Measurements from ENCODE around the gene OSBPL5. TPM values are rescaled to one million over a fixed set of nuclear protein-coding genes. Genes with fewer than 3 reads are reported as not detected.
A peak's percentile ranks its signal among the peaks of the same experiment; 100 is the strongest.

OSBPL5 gene
- total and polyA plus RNA-seq, 4 experiments from 2014 or later: 0.75 to 5.2 (median 2.9) TPM

GRCh38 chr11:3163241-3163981, 1.7 kb downstream of the OSBPL5 start:
- Histone ChIP-seq H3K36me3 (ENCODE audit: insufficient read depth, low read length) (no peaks in the 10 kb centered on the region), H3K9me3 (ENCODE audit: control insufficient read depth in 1 of 2, low read length in 2 of 2) (no peaks in the 10 kb centered on the region), H3K27me3 (ENCODE audit: insufficient read depth, low read length) (no peaks in the 10 kb centered on the region), H3K4me1 (ENCODE audit: insufficient read depth, low read length) (peaks cover 9% of the 10 kb centered on the region), H3K4me3 (ENCODE audit: low read length in 2 of 2) (no peak overlapping the region), H3K27ac (ENCODE audit: low read depth, low read length) (no peak overlapping the region)
- H3K4me3 Mint-ChIP-seq: peak overlapping the region; percentile 53 to 81 (median 72)
- no peaks in the 10 kb centered on the region for H3K9me3 Mint-ChIP-seq
- peaks cover 3 to 28% (median 20%) of the 10 kb centered on the region in 4 donors for H3K4me1 Mint-ChIP-seq
- peaks cover 10 to 22% of the 10 kb centered on the region in 2 donors for H3K27me3 Mint-ChIP-seq
- DNase-seq: no peak
- CTCF ChIA-PET (ENCODE audit: partially characterized antibody): no interaction called here
- peak overlapping the region in 1 of 7 donors; percentile 62 for H3K27ac Mint-ChIP-seq
- POLR2A ChIA-PET (ENCODE audit: partially characterized antibody): no interaction called here
- no peaks in the 10 kb centered on the region for H3K36me3 Mint-ChIP-seq
- intact Hi-C loops (cut with micrococcal nuclease): no loop called here

DNA sequence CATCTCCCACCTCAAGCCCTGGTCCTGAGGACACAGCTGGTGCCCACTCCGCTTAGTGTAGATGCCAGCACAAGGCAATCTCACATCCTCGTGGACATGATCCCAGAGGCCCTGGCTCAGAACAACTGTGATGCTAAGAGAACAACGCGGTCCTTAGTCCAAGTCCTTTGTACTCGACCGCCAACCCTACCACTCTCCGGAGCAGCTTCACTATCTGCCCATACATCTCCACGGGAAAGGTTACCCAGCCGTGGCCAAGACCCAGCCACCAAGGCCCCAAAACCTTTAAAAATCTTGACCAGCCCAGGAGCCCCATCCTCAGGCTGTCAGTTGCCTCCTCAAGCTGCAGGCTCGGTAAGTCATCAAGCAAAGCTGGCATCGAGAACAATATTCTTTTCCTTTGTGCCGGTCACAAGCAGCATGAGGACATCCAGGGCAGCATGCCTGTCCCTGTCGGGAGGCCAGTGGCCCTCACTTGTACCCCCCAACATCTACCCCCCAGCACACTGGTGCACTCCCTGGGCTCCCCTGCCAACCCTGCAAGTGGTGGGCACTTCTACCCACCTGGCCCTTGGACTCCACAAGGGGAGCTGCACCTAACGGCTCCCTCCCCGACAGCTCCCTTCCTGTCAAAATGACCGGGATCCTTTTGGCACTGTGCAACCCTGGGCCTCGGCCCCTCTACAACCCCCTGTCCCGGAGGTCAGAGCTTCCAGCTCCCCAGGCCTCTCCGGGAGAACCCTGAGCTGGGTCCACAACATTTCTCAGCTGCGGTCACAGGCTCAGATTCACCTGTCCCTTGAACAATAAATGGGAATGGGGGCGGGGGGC, 2.5 kb downstream of the OSBPL5 start:
- Histone ChIP-seq H3K4me3 (ENCODE audit: low read length in 2 of 2) (no peak overlapping the region), H3K4me1 (ENCODE audit: insufficient read depth, low read length) (peaks cover 9% of the 10 kb centered on the region), H3K9me3 (ENCODE audit: control insufficient read depth in 1 of 2, low read length in 2 of 2) (no peaks in the 10 kb centered on the region), H3K36me3 (ENCODE audit: insufficient read depth, low read length) (no peaks in the 10 kb centered on the region), H3K27me3 (ENCODE audit: insufficient read depth, low read length) (no peaks in the 10 kb centered on the region), H3K27ac (ENCODE audit: low read depth, low read length) (no peak overlapping the region)
- peaks cover 3 to 32% (median 21%) of the 10 kb centered on the region in 4 donors for H3K4me1 Mint-ChIP-seq
- peak overlapping the region in 6 of 8 donors; percentile 14 to 65 (median 40) for H3K4me3 Mint-ChIP-seq
- intact Hi-C loops (cut with micrococcal nuclease): no loop called here
- no peak for DNase-seq
- ChIA-PET POLR2A (ENCODE audit: partially characterized antibody) (no interaction called here), CTCF (ENCODE audit: partially characterized antibody) (no interaction called here)
- no peaks in the 10 kb centered on the region for H3K36me3 Mint-ChIP-seq
- H3K27ac Mint-ChIP-seq: no peak overlapping the region
- peaks cover 6 to 20% of the 10 kb centered on the region in 2 donors for H3K27me3 Mint-ChIP-seq
- H3K9me3 Mint-ChIP-seq: no peaks in the 10 kb centered on the region

GRCh38 chr11:3161720-3162409, 3.2 kb downstream of the OSBPL5 start:
- Histone ChIP-seq H3K4me1 (ENCODE audit: insufficient read depth, low read length) (peaks cover 9% of the 10 kb centered on the region), H3K36me3 (ENCODE audit: insufficient read depth, low read length) (no peaks in the 10 kb centered on the region), H3K4me3 (ENCODE audit: low read length in 2 of 2) (no peak overlapping the region), H3K9me3 (ENCODE audit: control insufficient read depth in 1 of 2, low read length in 2 of 2) (no peaks in the 10 kb centered on the region), H3K27ac (ENCODE audit: low read depth, low read length) (no peak overlapping the region), H3K27me3 (ENCODE audit: insufficient read depth, low read length) (no peaks in the 10 kb centered on the region)
- CTCF ChIA-PET (ENCODE audit: partially characterized antibody): no interaction called here
- H3K9me3 Mint-ChIP-seq: no peaks in the 10 kb centered on the region
- H3K4me1 Mint-ChIP-seq: peaks cover 3 to 32% (median 21%) of the 10 kb centered on the region in 4 donors
- peaks cover 6 to 18% of the 10 kb centered on the region in 2 donors for H3K27me3 Mint-ChIP-seq
- intact Hi-C loops (cut with micrococcal nuclease): no loop called here
- POLR2A ChIA-PET (ENCODE audit: partially characterized antibody): no interaction called here
- no peak overlapping the region for H3K27ac Mint-ChIP-seq
- H3K36me3 Mint-ChIP-seq: no peaks in the 10 kb centered on the region
- H3K4me3 Mint-ChIP-seq: peak overlapping the region in 2 of 8 donors; percentile 34 to 59
- no peak for DNase-seq

DNA sequence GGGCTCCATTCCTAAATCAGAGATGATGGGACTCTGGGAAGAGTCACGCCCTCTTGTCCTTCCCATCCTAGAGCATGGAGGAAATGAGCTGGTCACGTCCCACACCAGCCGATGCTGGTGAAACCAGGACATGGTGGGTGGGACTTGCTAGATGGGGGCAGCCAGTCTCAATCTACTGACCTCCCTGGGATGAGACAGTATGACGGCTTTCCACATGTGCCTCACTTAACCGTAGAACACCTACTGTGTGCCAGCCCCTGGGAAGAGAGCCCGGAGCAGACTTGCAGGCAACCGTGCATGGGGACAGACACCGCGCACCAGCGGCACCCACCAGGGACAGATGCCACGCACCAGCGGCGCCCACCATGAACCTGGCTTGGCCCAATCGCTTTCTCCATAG, 3.8 kb downstream of the OSBPL5 start:
- H3K4me3 Mint-ChIP-seq: peak overlapping the region in 1 of 8 donors; percentile 59
- H3K4me1 Mint-ChIP-seq: peaks cover 3 to 32% (median 21%) of the 10 kb centered on the region in 4 donors
- peaks cover 9% of the 10 kb centered on the region for H3K4me1 ChIP-seq (ENCODE audit: insufficient read depth, low read length)
- H3K4me3 ChIP-seq (ENCODE audit: low read length in 2 of 2): no peak overlapping the region
- ChIA-PET POLR2A (ENCODE audit: partially characterized antibody) (no interaction called here), CTCF (ENCODE audit: partially characterized antibody) (no interaction called here)
- no peak for DNase-seq
- intact Hi-C loops (cut with micrococcal nuclease): no loop called here
- peaks cover 6 to 18% of the 10 kb centered on the region in 2 donors for H3K27me3 Mint-ChIP-seq
- no peaks in the 10 kb centered on the region for H3K36me3 Mint-ChIP-seq
- no peaks in the 10 kb centered on the region for H3K36me3 ChIP-seq (ENCODE audit: insufficient read depth, low read length)
- H3K9me3 Mint-ChIP-seq: no peaks in the 10 kb centered on the region
- no peak overlapping the region for H3K27ac ChIP-seq (ENCODE audit: low read depth, low read length)
- no peak overlapping the region for H3K27ac Mint-ChIP-seq
- H3K27me3 ChIP-seq (ENCODE audit: insufficient read depth, low read length): no peaks in the 10 kb centered on the region
- no peaks in the 10 kb centered on the region for H3K9me3 ChIP-seq (ENCODE audit: control insufficient read depth in 1 of 2, low read length in 2 of 2)

DNA sequence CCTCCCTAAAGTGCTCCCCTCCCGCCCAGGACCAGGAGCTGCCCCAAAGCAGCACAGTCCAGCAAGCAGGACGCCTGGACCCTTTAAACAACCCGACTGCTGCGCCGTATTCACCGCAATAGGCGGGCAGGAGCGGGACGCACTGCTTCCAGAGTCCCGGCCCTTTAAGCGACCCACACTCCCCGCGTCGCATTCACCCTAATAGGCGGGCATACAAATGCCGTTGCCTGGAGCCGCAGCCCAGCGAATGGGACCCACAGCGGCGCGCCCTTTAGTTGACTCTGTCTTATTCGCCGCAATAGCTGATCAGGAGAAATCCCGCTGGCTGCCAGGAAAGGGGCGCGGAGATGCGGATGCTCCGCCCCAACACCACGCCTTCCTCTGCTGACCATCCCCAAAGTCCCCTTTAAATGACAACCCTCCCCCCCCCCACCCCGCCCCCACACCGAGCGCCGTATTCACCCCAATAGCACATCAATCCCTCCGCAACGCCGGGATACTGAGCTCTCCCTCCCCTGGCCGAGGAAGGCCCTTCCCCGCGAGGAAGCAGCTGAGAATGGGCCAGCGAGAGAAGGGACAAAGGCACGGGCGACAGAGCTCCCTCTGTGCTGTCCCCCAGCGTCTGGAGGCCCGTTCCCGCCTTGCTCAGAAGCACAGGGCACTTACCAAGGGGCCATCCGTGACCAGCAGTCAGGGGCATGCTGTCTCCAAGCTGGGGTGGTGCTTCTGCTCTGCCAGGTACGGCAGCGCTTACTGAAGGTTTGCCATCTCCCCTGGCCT, 4.7 kb downstream of the OSBPL5 start:
- Mint-ChIP-seq H3K4me1 (peaks cover 0 to 26% (median 16%) of the 10 kb centered on the region in 4 donors), H3K27ac (no peak overlapping the region)

GRCh38 chr11:3159296-3160190, 5.6 kb downstream of the OSBPL5 start:
- Mint-ChIP-seq H3K27me3 (peaks cover 4 to 16% of the 10 kb centered on the region in 2 donors), H3K4me1 (peaks cover 0 to 26% (median 16%) of the 10 kb centered on the region in 4 donors), H3K27ac (no peak overlapping the region), H3K36me3 (no peaks in the 10 kb centered on the region), H3K4me3 (no peak overlapping the region), H3K9me3 (no peaks in the 10 kb centered on the region)
- no peaks in the 10 kb centered on the region for H3K36me3 ChIP-seq (ENCODE audit: insufficient read depth, low read length)
- no peak overlapping the region for H3K4me3 ChIP-seq (ENCODE audit: low read length in 2 of 2)
- H3K27me3 ChIP-seq (ENCODE audit: insufficient read depth, low read length): no peaks in the 10 kb centered on the region
- POLR2A ChIA-PET (ENCODE audit: partially characterized antibody): no interaction called here
- intact Hi-C loops (cut with micrococcal nuclease): no loop called here
- no peak overlapping the region for H3K27ac ChIP-seq (ENCODE audit: low read depth, low read length)
- no peaks in the 10 kb centered on the region for H3K4me1 ChIP-seq (ENCODE audit: insufficient read depth, low read length)
- CTCF ChIA-PET (ENCODE audit: partially characterized antibody): no interaction called here
- DNase-seq: no peak
- H3K9me3 ChIP-seq (ENCODE audit: control insufficient read depth in 1 of 2, low read length in 2 of 2): no peaks in the 10 kb centered on the region

More for the DNA sequence above, 4.7 kb downstream of the OSBPL5 start:
- Histone ChIP-seq H3K9me3 (ENCODE audit: control insufficient read depth in 1 of 2, low read length in 2 of 2) (no peaks in the 10 kb centered on the region), H3K4me1 (ENCODE audit: insufficient read depth, low read length) (peaks cover 1% of the 10 kb centered on the region), H3K27ac (ENCODE audit: low read depth, low read length) (no peak overlapping the region), H3K36me3 (ENCODE audit: insufficient read depth, low read length) (no peaks in the 10 kb centered on the region), H3K4me3 (ENCODE audit: low read length in 2 of 2) (no peak overlapping the region), H3K27me3 (ENCODE audit: insufficient read depth, low read length) (no peaks in the 10 kb centered on the region)
- no peak for DNase-seq
- CTCF ChIA-PET (ENCODE audit: partially characterized antibody): no interaction called here
- POLR2A ChIA-PET (ENCODE audit: partially characterized antibody): no interaction called here
- H3K27me3 Mint-ChIP-seq: peaks cover 4 to 16% of the 10 kb centered on the region in 2 donors
- intact Hi-C loops (cut with micrococcal nuclease): no loop called here
- H3K36me3 Mint-ChIP-seq: no peaks in the 10 kb centered on the region
- no peaks in the 10 kb centered on the region for H3K9me3 Mint-ChIP-seq
- H3K4me3 Mint-ChIP-seq: no peak overlapping the region
